HL-60 (cell line): ENCODE data around the gene GALNT5.
"Not testable (repeated sequence)": the region's sequence is repeated elsewhere in the genome, so short reads cannot be mapped to it uniquely, and the experiment has no call there.

ENCODE experiments used
- DNase-seq, 2 experiments: peaks; one replicate each; pipeline ENCODE4 v3.0.0-alpha.2; 2010 to 2020; ENCODE audit warnings: low read depth in 1 of 2, low spot score in 1 of 2
- H3K27ac ChIP-seq: fragments of 250-450 bp; sonication (Bioruptor Pico); replicated peaks from 2 replicates; pipeline ENCODE4 v1.5.1; 2020; ENCODE audit warnings: mild to moderate bottlenecking, moderate library complexity
- H3K27me3 ChIP-seq: fragments of 250-450 bp; sonication (Bioruptor Pico); 2 replicates; pipeline ENCODE4 v1.5.1; 2021; ENCODE audit warnings: mild to moderate bottlenecking, moderate library complexity; ENCODE audit not compliant: insufficient read depth, poor library complexity, severe bottlenecking
- H3K4me3 ChIP-seq: replicated peaks from 2 replicates; pipeline ENCODE4 v1.5.1; 2011; ENCODE audit warnings: mild to moderate bottlenecking, control low read depth, low read length; ENCODE audit not compliant: insufficient read depth
- GABPA ChIP-seq: IDR thresholded peaks from 2 replicates; pipeline ENCODE4 v1.6.1; 2012; ENCODE audit warnings: low read depth
- POLR2AphosphoS5 ChIP-seq: IDR thresholded peaks from 2 replicates; pipeline ENCODE4 v1.6.1; 2012; ENCODE audit warnings: low read depth
- SPI1 ChIP-seq: IDR thresholded peaks from 2 replicates; pipeline ENCODE4 v1.6.1; 2012; ENCODE audit warnings: low read depth, mild to moderate bottlenecking, borderline replicate concordance
- TF ChIP-seq, protein P1 (sequence below): IDR thresholded peaks from 2 replicates; pipeline ENCODE4 v1.6.1; 2012; ENCODE audit warnings: low read depth; ENCODE audit not compliant: insufficient replicate concordance
- TF ChIP-seq, protein P2 (sequence below): IDR thresholded peaks from one replicate; pipeline ENCODE4 v1.5.1; 2011; ENCODE audit warnings: low read length, control low read depth, inconsistent platforms; ENCODE audit not compliant: insufficient read depth

The GALNT5 gene

DNA sequence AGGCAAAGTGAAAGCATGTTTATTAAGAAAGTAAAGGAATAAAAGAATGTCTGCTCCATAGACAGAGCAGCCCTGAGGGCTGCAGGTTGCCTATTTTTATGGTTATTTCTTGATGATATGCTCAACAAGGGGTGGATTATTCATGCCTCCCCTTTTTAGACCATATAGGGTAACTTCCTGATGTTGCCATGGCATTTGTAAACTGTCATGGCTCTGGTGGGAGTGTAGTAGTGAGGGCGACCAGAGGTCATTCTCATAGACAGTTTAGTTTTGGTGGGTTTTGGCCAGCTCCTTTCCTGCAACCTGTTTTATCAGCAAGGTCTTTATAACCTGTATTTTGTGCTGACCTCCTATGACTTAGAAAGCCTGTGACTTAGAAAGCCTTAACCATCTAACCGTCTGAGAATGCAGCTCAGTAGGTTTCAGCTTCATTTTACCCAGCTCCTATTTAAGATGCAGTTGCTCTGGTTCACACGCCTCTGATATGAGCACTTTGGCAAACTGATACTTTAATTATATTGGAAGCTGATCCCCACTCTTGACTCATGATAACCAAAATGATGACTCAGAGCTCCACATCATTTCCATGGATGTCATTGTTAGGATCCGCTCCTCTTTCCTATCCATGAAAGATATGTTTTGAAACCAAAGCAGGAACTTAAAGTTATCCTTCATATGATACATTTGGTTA, 82.6 kb downstream of the GALNT5 start:
- TF ChIP-seq SPI1 (no peak), GABPA (no peak), POLR2AphosphoS5 (no peak)
- TF ChIP-seq, protein P1, sequence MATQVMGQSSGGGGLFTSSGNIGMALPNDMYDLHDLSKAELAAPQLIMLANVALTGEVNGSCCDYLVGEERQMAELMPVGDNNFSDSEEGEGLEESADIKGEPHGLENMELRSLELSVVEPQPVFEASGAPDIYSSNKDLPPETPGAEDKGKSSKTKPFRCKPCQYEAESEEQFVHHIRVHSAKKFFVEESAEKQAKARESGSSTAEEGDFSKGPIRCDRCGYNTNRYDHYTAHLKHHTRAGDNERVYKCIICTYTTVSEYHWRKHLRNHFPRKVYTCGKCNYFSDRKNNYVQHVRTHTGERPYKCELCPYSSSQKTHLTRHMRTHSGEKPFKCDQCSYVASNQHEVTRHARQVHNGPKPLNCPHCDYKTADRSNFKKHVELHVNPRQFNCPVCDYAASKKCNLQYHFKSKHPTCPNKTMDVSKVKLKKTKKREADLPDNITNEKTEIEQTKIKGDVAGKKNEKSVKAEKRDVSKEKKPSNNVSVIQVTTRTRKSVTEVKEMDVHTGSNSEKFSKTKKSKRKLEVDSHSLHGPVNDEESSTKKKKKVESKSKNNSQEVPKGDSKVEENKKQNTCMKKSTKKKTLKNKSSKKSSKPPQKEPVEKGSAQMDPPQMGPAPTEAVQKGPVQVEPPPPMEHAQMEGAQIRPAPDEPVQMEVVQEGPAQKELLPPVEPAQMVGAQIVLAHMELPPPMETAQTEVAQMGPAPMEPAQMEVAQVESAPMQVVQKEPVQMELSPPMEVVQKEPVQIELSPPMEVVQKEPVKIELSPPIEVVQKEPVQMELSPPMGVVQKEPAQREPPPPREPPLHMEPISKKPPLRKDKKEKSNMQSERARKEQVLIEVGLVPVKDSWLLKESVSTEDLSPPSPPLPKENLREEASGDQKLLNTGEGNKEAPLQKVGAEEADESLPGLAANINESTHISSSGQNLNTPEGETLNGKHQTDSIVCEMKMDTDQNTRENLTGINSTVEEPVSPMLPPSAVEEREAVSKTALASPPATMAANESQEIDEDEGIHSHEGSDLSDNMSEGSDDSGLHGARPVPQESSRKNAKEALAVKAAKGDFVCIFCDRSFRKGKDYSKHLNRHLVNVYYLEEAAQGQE, result no peak
- TF ChIP-seq, protein P2, sequence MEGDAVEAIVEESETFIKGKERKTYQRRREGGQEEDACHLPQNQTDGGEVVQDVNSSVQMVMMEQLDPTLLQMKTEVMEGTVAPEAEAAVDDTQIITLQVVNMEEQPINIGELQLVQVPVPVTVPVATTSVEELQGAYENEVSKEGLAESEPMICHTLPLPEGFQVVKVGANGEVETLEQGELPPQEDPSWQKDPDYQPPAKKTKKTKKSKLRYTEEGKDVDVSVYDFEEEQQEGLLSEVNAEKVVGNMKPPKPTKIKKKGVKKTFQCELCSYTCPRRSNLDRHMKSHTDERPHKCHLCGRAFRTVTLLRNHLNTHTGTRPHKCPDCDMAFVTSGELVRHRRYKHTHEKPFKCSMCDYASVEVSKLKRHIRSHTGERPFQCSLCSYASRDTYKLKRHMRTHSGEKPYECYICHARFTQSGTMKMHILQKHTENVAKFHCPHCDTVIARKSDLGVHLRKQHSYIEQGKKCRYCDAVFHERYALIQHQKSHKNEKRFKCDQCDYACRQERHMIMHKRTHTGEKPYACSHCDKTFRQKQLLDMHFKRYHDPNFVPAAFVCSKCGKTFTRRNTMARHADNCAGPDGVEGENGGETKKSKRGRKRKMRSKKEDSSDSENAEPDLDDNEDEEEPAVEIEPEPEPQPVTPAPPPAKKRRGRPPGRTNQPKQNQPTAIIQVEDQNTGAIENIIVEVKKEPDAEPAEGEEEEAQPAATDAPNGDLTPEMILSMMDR, result no peak

DNA sequence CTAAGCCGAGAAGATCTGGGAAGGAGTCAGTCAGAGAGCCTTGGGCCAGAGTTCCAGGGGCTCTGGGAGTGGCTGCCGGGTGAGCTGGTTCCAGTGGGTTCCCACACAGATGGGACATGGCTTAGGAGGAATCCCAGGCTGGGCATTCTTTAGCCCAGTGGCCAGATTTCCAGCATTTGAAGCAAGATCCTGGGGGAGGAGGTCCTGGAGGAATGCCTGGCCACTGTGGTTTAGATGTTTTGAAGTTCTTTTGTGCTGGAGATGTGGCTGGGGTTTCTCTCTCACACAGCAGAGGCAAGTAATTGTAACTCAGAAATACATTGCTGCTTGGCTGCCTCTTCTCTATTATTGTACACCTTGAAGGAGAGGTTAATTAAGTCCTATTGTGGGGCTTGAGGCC, 83.9 kb downstream of the GALNT5 start:
- DNase-seq, H3K27me3 ChIP-seq, H3K4me3 ChIP-seq, H3K27ac ChIP-seq: not testable (repeated sequence)

More for the DNA sequence above, 82.6 kb downstream of the GALNT5 start:
- no peak for DNase-seq
- Histone ChIP-seq H3K27me3 (no peaks in the 10 kb centered on the region), H3K27ac (no peak overlapping the region), H3K4me3 (no peak overlapping the region)

DNA sequence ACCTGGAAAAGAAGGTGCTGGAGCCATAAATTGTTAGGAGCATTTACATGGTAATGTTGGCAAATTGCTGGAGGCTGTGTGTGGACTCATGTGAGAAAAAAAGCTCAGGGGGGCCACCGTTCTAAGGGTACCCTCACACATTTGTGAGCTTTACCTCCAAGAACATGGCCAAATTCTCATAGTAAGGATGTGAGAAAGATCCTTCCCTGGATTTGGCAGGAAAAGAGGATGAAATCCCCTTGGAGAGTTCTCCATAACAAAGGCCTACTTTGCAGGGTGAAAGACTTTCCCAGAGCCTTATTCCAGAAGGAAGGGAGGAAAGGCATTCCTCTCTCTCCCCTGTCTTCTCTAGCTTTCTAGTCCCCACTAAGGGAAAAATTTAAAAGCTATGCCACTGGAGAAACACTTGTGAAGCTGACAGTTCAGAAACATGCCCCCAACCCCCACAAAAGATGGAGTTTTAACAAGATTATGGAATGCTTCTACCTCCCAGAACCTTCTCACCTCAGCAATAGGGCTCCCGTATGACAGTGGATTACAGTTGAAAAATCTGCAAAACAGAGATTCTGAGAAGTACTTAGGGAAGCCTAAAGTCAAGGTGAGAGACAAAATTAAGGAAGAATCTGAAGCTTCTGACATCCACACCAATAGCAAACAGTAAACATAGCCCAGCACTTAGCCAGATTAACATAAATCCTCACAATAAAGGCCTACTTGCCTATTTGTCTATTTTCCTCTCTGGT, 88.3 kb downstream of the GALNT5 start:
- no peak overlapping the region for H3K4me3 ChIP-seq
- no peak for TF ChIP-seq GABPA
- TF ChIP-seq, protein P1, result no peak
- TF ChIP-seq, protein P2, result no peak
- TF ChIP-seq POLR2AphosphoS5, result no peak
- no peak for DNase-seq
- no peak overlapping the region for H3K27ac ChIP-seq
- no peaks in the 10 kb centered on the region for H3K27me3 ChIP-seq

DNA sequence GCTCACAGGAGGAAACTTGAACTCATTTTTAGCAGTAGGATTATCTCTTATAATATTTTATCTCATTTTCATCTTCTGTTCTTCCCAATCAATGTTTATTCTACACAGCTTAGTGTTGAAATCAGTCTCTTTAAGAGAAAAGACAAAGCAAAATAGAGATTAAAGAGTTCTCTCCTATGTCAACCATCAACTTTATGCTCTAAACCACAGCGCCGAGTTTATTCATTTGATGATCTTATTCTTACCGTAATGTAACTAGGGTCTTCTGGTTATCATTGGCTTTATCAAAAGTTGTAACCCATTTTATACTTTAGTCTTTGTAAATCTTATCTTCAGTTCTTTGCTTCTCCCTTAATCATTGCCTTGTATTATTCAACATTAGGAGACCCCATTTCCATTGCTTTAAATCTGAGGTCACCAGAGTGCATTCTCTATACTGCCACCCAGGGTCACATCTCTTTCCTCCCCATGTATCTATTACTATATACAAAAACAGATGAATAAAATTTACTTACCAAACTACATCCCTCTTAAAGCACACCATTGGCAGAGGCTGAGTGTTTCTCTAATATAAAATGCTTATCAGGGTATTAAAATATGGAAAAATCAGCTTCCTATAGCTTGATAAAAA, 90.9 kb downstream of the GALNT5 start:
- Histone ChIP-seq H3K4me3 (no peak overlapping the region), H3K27ac (no peak overlapping the region), H3K27me3 (no peaks in the 10 kb centered on the region)
- TF ChIP-seq, protein P1, result no peak
- no peak for TF ChIP-seq GABPA
- TF ChIP-seq SPI1, result no peak
- no peak for TF ChIP-seq POLR2AphosphoS5
- TF ChIP-seq, protein P2, result no peak
- no peak for DNase-seq
